Measurements from ENCODE around the gene NLRC3.

NLRC3 gene

GRCh38 chr16:3573146-3573815 lies 3.9 kb downstream of the NLRC3 start:
- FAIRE-seq (no peak), DNase-seq (ENCODE audit: insufficient read length, low spot score) (no peak)
- TF ChIP-seq, protein P1, sequence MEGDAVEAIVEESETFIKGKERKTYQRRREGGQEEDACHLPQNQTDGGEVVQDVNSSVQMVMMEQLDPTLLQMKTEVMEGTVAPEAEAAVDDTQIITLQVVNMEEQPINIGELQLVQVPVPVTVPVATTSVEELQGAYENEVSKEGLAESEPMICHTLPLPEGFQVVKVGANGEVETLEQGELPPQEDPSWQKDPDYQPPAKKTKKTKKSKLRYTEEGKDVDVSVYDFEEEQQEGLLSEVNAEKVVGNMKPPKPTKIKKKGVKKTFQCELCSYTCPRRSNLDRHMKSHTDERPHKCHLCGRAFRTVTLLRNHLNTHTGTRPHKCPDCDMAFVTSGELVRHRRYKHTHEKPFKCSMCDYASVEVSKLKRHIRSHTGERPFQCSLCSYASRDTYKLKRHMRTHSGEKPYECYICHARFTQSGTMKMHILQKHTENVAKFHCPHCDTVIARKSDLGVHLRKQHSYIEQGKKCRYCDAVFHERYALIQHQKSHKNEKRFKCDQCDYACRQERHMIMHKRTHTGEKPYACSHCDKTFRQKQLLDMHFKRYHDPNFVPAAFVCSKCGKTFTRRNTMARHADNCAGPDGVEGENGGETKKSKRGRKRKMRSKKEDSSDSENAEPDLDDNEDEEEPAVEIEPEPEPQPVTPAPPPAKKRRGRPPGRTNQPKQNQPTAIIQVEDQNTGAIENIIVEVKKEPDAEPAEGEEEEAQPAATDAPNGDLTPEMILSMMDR (IDR thresholded peaks at IDR 0.05; ENCODE audit: insufficient read depth, missing control alignments) = no peak

- DNase-seq (ENCODE audit: insufficient read length, low spot score) (no peak), FAIRE-seq (no peak)
- TF ChIP-seq, protein P1 (IDR thresholded peaks at IDR 0.05; ENCODE audit: insufficient read depth, missing control alignments) = no peak
These were observed 6.7 kb downstream of the NLRC3 start for GRCh38 chr16:3570420-3571062.

DNA sequence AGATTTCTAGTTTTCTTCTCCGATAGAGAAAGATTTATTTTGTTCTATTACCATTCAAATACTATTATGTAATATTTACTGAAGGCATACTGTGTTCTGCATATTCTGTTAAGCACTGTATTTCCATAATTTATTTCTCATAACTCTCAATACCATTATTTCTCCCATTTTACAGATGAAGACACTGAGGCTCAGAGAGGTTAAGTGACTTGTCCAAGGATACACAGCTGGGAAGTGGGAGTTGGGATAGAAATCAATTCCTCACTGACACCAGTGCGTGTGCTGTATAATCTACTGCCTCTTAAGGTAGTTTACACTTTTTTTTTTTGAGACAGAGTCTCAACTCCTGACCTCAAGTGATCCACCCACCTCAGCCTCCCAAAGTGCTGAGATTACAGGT lies 7.4 kb downstream of the NLRC3 start:
- TF ChIP-seq, protein P1 (IDR thresholded peaks at IDR 0.05; ENCODE audit: insufficient read depth, missing control alignments) = no peak
- no peak for FAIRE-seq
- no peak for DNase-seq (ENCODE audit: insufficient read length, low spot score)

DNA sequence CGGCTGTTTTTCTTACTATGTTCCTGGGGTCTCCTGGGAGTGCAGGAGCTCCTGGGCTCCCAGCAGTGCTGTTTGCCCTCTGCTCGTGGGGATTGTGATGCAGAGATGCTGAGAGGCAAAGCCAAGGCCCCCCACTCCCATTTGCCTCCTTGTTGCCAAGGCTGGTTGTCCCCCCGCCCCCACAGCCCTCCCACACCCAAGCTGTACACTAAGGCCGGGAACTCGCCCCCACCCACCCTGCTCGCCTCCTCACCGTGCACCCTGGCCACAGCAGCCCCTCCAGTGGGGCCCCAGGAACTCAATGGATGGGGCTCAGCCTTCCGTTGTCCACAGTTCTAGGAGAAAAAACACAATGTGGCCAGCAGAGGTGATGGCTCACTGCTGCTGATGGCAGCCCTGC lies 10.2 kb downstream of the NLRC3 start:
- FAIRE-seq (no peak), DNase-seq (ENCODE audit: insufficient read length, low spot score) (no peak)
- TF ChIP-seq, protein P1 (IDR thresholded peaks at IDR 0.05; ENCODE audit: insufficient read depth, missing control alignments) = no peak

DNA sequence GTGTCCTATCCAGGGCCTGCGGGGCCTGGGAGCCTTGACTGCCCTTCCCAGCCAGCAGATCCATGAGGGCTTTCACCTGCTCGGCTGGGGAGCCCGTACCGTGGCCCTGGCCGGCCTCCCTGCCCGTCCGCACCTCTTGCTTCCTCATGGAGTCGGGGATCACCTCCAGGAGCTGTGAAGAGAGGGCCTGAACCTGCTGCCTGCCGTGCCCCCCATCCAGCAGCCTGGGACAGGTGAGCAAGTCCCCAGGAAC lies 12.4 kb downstream of the NLRC3 start:
- DNase-seq (ENCODE audit: insufficient read length, low spot score) (no peak), FAIRE-seq (no peak)
- TF ChIP-seq, protein P1 (IDR thresholded peaks at IDR 0.05; ENCODE audit: insufficient read depth, missing control alignments) = no peak

- TF ChIP-seq, protein P1 (IDR thresholded peaks at IDR 0.05; ENCODE audit: insufficient read depth, missing control alignments) = no peak
These were observed 12.9 kb downstream of the NLRC3 start for GRCh38 chr16:3564130-3564888.

More at GRCh38 chr16:3564130-3564888, 12.9 kb downstream of the NLRC3 start:
- FAIRE-seq = no peak
- no peak for DNase-seq (ENCODE audit: insufficient read length, low spot score)

Data from D721Med (cell line).